ENCODE results near the gene PLCL2. TPM values are rescaled to one million over a fixed set of nuclear protein-coding genes. Genes with fewer than 3 reads are reported as not detected.

The PLCL2 gene
- 1.2 TPM in 2 replicates for total RNA-seq
- 0.06 TPM for polyA plus RNA-seq (2012)

- peak; percentile 10 for DNase-seq (ENCODE audit: low read depth)
These were observed at the start of gene PLCL2 for GRCh38 chr3:16884748-16885592. Gene PLCL2 (plus strand): TSS chr3:16884955. CDS start chr3:16885040, 85 bp downstream.

GRCh38 chr3:16836505-16837237 lies 48.1 kb upstream of the PLCL2 start:
- DNase-seq (ENCODE audit: low read depth) = peak; percentile 39

GRCh38 chr3:16837602-16838001 lies 47.2 kb upstream of the PLCL2 start:
- peak; percentile 95 for DNase-seq (ENCODE audit: low read depth)

- peak; percentile 92 for DNase-seq (ENCODE audit: low read depth)
These were observed 46.2 kb upstream of the PLCL2 start for GRCh38 chr3:16838561-16838960.

GRCh38 chr3:16839271-16840100 lies 45.3 kb upstream of the PLCL2 start:
- DNase-seq (ENCODE audit: low read depth) = peak; percentile 41

- no peak for DNase-seq (ENCODE audit: low read depth)
These were observed 44.7 kb upstream of the PLCL2 start for GRCh38 chr3:16840101-16840424.

GRCh38 chr3:16841041-16841753 lies 43.6 kb upstream of the PLCL2 start:
- no peak for DNase-seq (ENCODE audit: low read depth)

GRCh38 chr3:16841904-16842271 lies 42.9 kb upstream of the PLCL2 start:
- DNase-seq (ENCODE audit: low read depth) = peak; percentile 58

GRCh38 chr3:16842272-16843270 lies 42.2 kb upstream of the PLCL2 start:
- DNase-seq (ENCODE audit: low read depth) = peak; percentile 6

- no peak for DNase-seq (ENCODE audit: low read depth)
These were observed 40.5 kb upstream of the PLCL2 start for GRCh38 chr3:16844222-16844621.

GRCh38 chr3:16844791-16845190 lies 40.0 kb upstream of the PLCL2 start:
- DNase-seq (ENCODE audit: low read depth) = no peak

- no peak for DNase-seq (ENCODE audit: low read depth)
These were observed 38.2 kb upstream of the PLCL2 start for GRCh38 chr3:16846373-16847080.

- DNase-seq (ENCODE audit: low read depth) = no peak
These were observed 36.7 kb upstream of the PLCL2 start for GRCh38 chr3:16848007-16848406.

GRCh38 chr3:16849229-16849628 lies 35.5 kb upstream of the PLCL2 start:
- no peak for DNase-seq (ENCODE audit: low read depth)

GRCh38 chr3:16849795-16850194 lies 35.0 kb upstream of the PLCL2 start:
- DNase-seq (ENCODE audit: low read depth) = peak; percentile 45

- DNase-seq (ENCODE audit: low read depth) = no peak
These were observed 29.3 kb upstream of the PLCL2 start for GRCh38 chr3:16855497-16855896.

GRCh38 chr3:16860234-16860633 lies 24.5 kb upstream of the PLCL2 start:
- DNase-seq (ENCODE audit: low read depth) = no peak

- no peak for DNase-seq (ENCODE audit: low read depth)
These were observed 23.3 kb upstream of the PLCL2 start for GRCh38 chr3:16861432-16861831.
